Activated CD8-positive, alpha-beta T cell treated with anti-CD3 and anti-CD28 coated beads, Interleukin-2, amount 10 ng/mL, durations not matched to agents 7 days and 5 days (primary cell): ENCODE results near the gene ARID3B. TPM values are rescaled to one million over a fixed set of nuclear protein-coding genes. Genes with fewer than 3 reads are reported as not detected.
"Not testable (repeated sequence)": the region's sequence is repeated elsewhere in the genome, so short reads cannot be mapped to it uniquely, and the experiment has no call there.

Experiments used
- ATAC-seq: fragments of 150-1000 bp; cut with Tn5 transposase; one replicate; pipeline ENCODE4 v1.10.0; 2021; ENCODE audit warnings: moderate library complexity
- CTCF ChIA-PET: fragments of 350-600 bp; sonication (Branson Sonifier 250); formaldehyde crosslinking; loops from one replicate; lab custom pipeline; 2021; ENCODE audit warnings: antibody characterized with exemption; lab: Charles Lee
- POLR2A ChIA-PET: fragments of 350-600 bp; sonication (Branson Sonifier 250); formaldehyde crosslinking; loops from one replicate; lab custom pipeline; 2021; ENCODE audit warnings: antibody characterized with exemption; lab: Charles Lee
- DNase-seq: peaks from one replicate; pipeline ENCODE4 v3.0.0-alpha.2; 2020
- H3K27ac Mint-ChIP-seq: one replicate; pipeline ENCODE4 v1.8.0; 2021; ENCODE audit warnings: mild to moderate bottlenecking, mixed read lengths
- H3K27me3 Mint-ChIP-seq: one replicate; pipeline ENCODE4 v1.8.0; 2021; ENCODE audit warnings: low read depth, mixed read lengths
- H3K36me3 Mint-ChIP-seq: one replicate; pipeline ENCODE4 v1.8.0; 2021; ENCODE audit warnings: low read depth, mixed read lengths
- H3K4me1 Mint-ChIP-seq: one replicate; pipeline ENCODE4 v1.8.0; 2021; ENCODE audit warnings: low read depth, mixed read lengths
- H3K4me3 Mint-ChIP-seq: one replicate; pipeline ENCODE4 v1.8.0; 2021; ENCODE audit warnings: mild to moderate bottlenecking, mixed read lengths
- H3K9me3 Mint-ChIP-seq: one replicate; pipeline ENCODE4 v1.8.0; 2022; ENCODE audit warnings: mixed read lengths; ENCODE audit not compliant: insufficient read depth
- total RNA-seq, 2 experiments: library from RNA; stranded (reverse); gene quantifications; one replicate each; pipeline ENCODE4 v1.2.3, GENCODE V29; 2021

ARID3B gene
- total RNA-seq, 2 experiments from 2014 or later, result 39.8 to 40.1 TPM

- H3K27ac Mint-ChIP-seq, result peak overlapping the region; percentile 46
- no peak for DNase-seq
- H3K9me3 Mint-ChIP-seq, result no peaks in the 10 kb centered on the region
- no peak for ATAC-seq
- POLR2A ChIA-PET, result interaction anchor here (1.0 kb wide), 1 partner anchor 8 kb away, joined by 3 read pairs; no protein-coding TSS in a partner anchor
- CTCF ChIA-PET, result interaction anchor here (0.7 to 13.3 kb wide), 2 partner anchors 8 to 147 kb away, joined by 3 to 228 read pairs; no protein-coding TSS in a partner anchor
- H3K36me3 Mint-ChIP-seq, result peaks cover 92% of the 10 kb centered on the region
- no peaks in the 10 kb centered on the region for H3K27me3 Mint-ChIP-seq
- no peak overlapping the region for H3K4me3 Mint-ChIP-seq
- H3K4me1 Mint-ChIP-seq, result peaks cover 46% of the 10 kb centered on the region
Observed at GRCh38 chr15:74624020-74624602, 83.1 kb downstream of the ARID3B start.

- ChIA-PET CTCF (interaction anchor here (0.6 to 13.3 kb wide), 5 partner anchors 6 to 32 kb away, joined by 3 to 228 read pairs (median 3); partner anchors contain the start of gene CLK3), POLR2A (no interaction called here)
- no peak overlapping the region for H3K4me3 Mint-ChIP-seq
- ATAC-seq (no peak), DNase-seq (no peak)
- H3K36me3 Mint-ChIP-seq, result peaks cover 83% of the 10 kb centered on the region
- H3K9me3 Mint-ChIP-seq, result no peaks in the 10 kb centered on the region
- H3K4me1 Mint-ChIP-seq, result peaks cover 36% of the 10 kb centered on the region
- peak overlapping the region; percentile 84 for H3K27ac Mint-ChIP-seq
- H3K27me3 Mint-ChIP-seq, result no peaks in the 10 kb centered on the region
Observed at GRCh38 chr15:74625693-74626092, 84.7 kb downstream of the ARID3B start.

GRCh38 chr15:74626336-74626735, 85.3 kb downstream of the ARID3B start:
- ChIA-PET POLR2A (interaction anchor here (1.2 to 1.9 kb wide), 3 partner anchors 9 to 150 kb away, joined by 3 to 10 read pairs (median 3); partner anchors contain the start of gene CLK3), CTCF (interaction anchor here (0.7 to 11.6 kb wide), 6 partner anchors 7 to 143 kb away, joined by 3 to 228 read pairs (median 7); partner anchors contain the start of gene CLK3)
- ATAC-seq (no peak), DNase-seq (no peak)
- no peaks in the 10 kb centered on the region for H3K9me3 Mint-ChIP-seq
- peaks cover 77% of the 10 kb centered on the region for H3K36me3 Mint-ChIP-seq
- H3K27me3 Mint-ChIP-seq, result no peaks in the 10 kb centered on the region
- H3K4me1 Mint-ChIP-seq, result peaks cover 30% of the 10 kb centered on the region
- H3K27ac Mint-ChIP-seq, result peak overlapping the region; percentile 84
- no peak overlapping the region for H3K4me3 Mint-ChIP-seq

GRCh38 chr15:74626752-74627692, 86.0 kb downstream of the ARID3B start:
- no peaks in the 10 kb centered on the region for H3K27me3 Mint-ChIP-seq
- H3K4me1 Mint-ChIP-seq, result peaks cover 30% of the 10 kb centered on the region
- peak overlapping the region; percentile 84 for H3K27ac Mint-ChIP-seq
- no peak for DNase-seq
- no peaks in the 10 kb centered on the region for H3K9me3 Mint-ChIP-seq
- H3K4me3 Mint-ChIP-seq, result peak overlapping the region; percentile 8
- CTCF ChIA-PET, result interaction anchor here (0.6 to 11.6 kb wide), 10 partner anchors 8 to 254 kb away, joined by 3 to 228 read pairs (median 4); partner anchors contain the start of gene CLK3
- peak; percentile 22 for ATAC-seq
- peaks cover 73% of the 10 kb centered on the region for H3K36me3 Mint-ChIP-seq
- POLR2A ChIA-PET, result interaction anchor here (1.2 to 1.9 kb wide), 5 partner anchors 9 to 307 kb away, joined by 3 to 10 read pairs (median 3); partner anchors contain the start of gene CLK3

- Mint-ChIP-seq H3K27ac (peak overlapping the region; percentile 84), H3K27me3 (no peaks in the 10 kb centered on the region), H3K9me3 (no peaks in the 10 kb centered on the region), H3K4me3 (no peak overlapping the region), H3K36me3 (peaks cover 73% of the 10 kb centered on the region), H3K4me1 (peaks cover 30% of the 10 kb centered on the region)
- ChIA-PET POLR2A (interaction anchor here (1.0 to 1.9 kb wide), 5 partner anchors 9 to 307 kb away, joined by 3 to 10 read pairs (median 3); partner anchors contain the start of gene CLK3), CTCF (interaction anchor here (1.0 to 11.6 kb wide), 8 partner anchors 9 to 255 kb away, joined by 3 to 228 read pairs (median 5); partner anchors contain the start of gene CLK3)
- DNase-seq (no peak), ATAC-seq (no peak)
Observed at GRCh38 chr15:74627766-74628165, 86.7 kb downstream of the ARID3B start.

GRCh38 chr15:74628199-74628598, 87.2 kb downstream of the ARID3B start:
- ChIA-PET CTCF (interaction anchor here (1.0 to 11.6 kb wide), 4 partner anchors 9 to 143 kb away, joined by 3 to 228 read pairs (median 4); partner anchors contain the start of gene CLK3), POLR2A (interaction anchor here (1.0 to 1.6 kb wide), 2 partner anchors 10 to 159 kb away, joined by 3 to 5 read pairs; no protein-coding TSS in a partner anchor)
- H3K4me3 Mint-ChIP-seq, result no peak overlapping the region
- H3K27me3 Mint-ChIP-seq, result no peaks in the 10 kb centered on the region
- H3K4me1 Mint-ChIP-seq, result peaks cover 30% of the 10 kb centered on the region
- H3K9me3 Mint-ChIP-seq, result no peaks in the 10 kb centered on the region
- peak overlapping the region; percentile 84 for H3K27ac Mint-ChIP-seq
- DNase-seq (no peak), ATAC-seq (no peak)
- peaks cover 69% of the 10 kb centered on the region for H3K36me3 Mint-ChIP-seq

GRCh38 chr15:74628949-74629348, 87.9 kb downstream of the ARID3B start:
- H3K27ac Mint-ChIP-seq, result peak overlapping the region; percentile 84
- ATAC-seq, result no peak
- no peak for DNase-seq
- CTCF ChIA-PET, result interaction anchor here (1.1 to 11.6 kb wide), 3 partner anchors 10 to 142 kb away, joined by 3 to 228 read pairs (median 5); partner anchors contain the start of gene CLK3
- POLR2A ChIA-PET, result interaction anchor here (1.0 kb wide), 1 partner anchor 11 kb away, joined by 5 read pairs; no protein-coding TSS in a partner anchor
- H3K36me3 Mint-ChIP-seq, result peaks cover 63% of the 10 kb centered on the region
- no peaks in the 10 kb centered on the region for H3K27me3 Mint-ChIP-seq
- no peaks in the 10 kb centered on the region for H3K9me3 Mint-ChIP-seq
- H3K4me3 Mint-ChIP-seq, result no peak overlapping the region
- H3K4me1 Mint-ChIP-seq, result peaks cover 30% of the 10 kb centered on the region

- peaks cover 56% of the 10 kb centered on the region for H3K36me3 Mint-ChIP-seq
- H3K27me3 Mint-ChIP-seq, H3K27ac Mint-ChIP-seq, H3K9me3 Mint-ChIP-seq, DNase-seq, ATAC-seq, POLR2A ChIA-PET, H3K4me3 Mint-ChIP-seq: not testable (repeated sequence)
- peaks cover 30% of the 10 kb centered on the region for H3K4me1 Mint-ChIP-seq
- CTCF ChIA-PET, result interaction anchor here (6.3 to 19.3 kb wide), 3 partner anchors 10 to 257 kb away, joined by 82 to 508 read pairs (median 228); partner anchors contain the start of gene CLK3
Observed at GRCh38 chr15:74629696-74630095, 88.7 kb downstream of the ARID3B start.

GRCh38 chr15:74630284-74631086, 89.5 kb downstream of the ARID3B start:
- peak overlapping the region; percentile 53 for H3K27ac Mint-ChIP-seq
- no peaks in the 10 kb centered on the region for H3K9me3 Mint-ChIP-seq
- no peak overlapping the region for H3K4me3 Mint-ChIP-seq
- no peaks in the 10 kb centered on the region for H3K27me3 Mint-ChIP-seq
- peaks cover 50% of the 10 kb centered on the region for H3K36me3 Mint-ChIP-seq
- POLR2A ChIA-PET, result interaction anchor here (1.7 kb wide), 1 partner anchor 8 kb away, joined by 4 read pairs; no protein-coding TSS in a partner anchor
- ATAC-seq, result no peak
- no peak for DNase-seq
- CTCF ChIA-PET, result interaction anchor here (1.3 to 19.3 kb wide), 11 partner anchors 11 to 319 kb away, joined by 4 to 508 read pairs (median 14); partner anchors contain the start of genes CLK3 and CSK
- H3K4me1 Mint-ChIP-seq, result peaks cover 27% of the 10 kb centered on the region

- Mint-ChIP-seq H3K4me3 (no peak overlapping the region), H3K27ac (peak overlapping the region; percentile 18), H3K27me3 (no peaks in the 10 kb centered on the region), H3K9me3 (no peaks in the 10 kb centered on the region), H3K4me1 (peaks cover 21% of the 10 kb centered on the region), H3K36me3 (peaks cover 48% of the 10 kb centered on the region)
- DNase-seq (no peak), ATAC-seq (no peak)
- ChIA-PET CTCF (interaction anchor here (0.8 to 19.3 kb wide), 14 partner anchors 10 to 319 kb away, joined by 3 to 508 read pairs (median 12); partner anchors contain the start of genes CLK3 and CSK), POLR2A (interaction anchor here (0.8 to 1.8 kb wide), 3 partner anchors 9 to 90 kb away, joined by 3 to 4 read pairs (median 4); partner anchors contain the start of gene ARID3B)
Observed at GRCh38 chr15:74631087-74631385, 90.0 kb downstream of the ARID3B start.
